Liver (tissue), 3 donors: ENCODE measurements around the gene WNT8B.

Experiments used
- CTCF ChIP-seq: fragments of 150-350 bp; IDR thresholded peaks from 2 replicates; pipeline ENCODE4 v1.5.1; 2017; ENCODE audit warnings: improper control_type of control experiment, low read depth, low read length; ENCODE audit not compliant: missing input control
- EGR1 ChIP-seq, 2 donors: IDR thresholded peaks; 2 replicates each; pipeline ENCODE4 v1.6.1; 2016 to 2018; ENCODE audit warnings: antibody characterized with exemption in 2 of 2, low read depth in 2 of 2
- GABPA ChIP-seq, 2 donors: IDR thresholded peaks in 1 of 2; conservative IDR thresholded peaks in 1 of 2; 2 replicates each; pipeline ENCODE4 v1.6.1; 2016; ENCODE audit warnings: antibody characterized with exemption in 2 of 2, mild to moderate bottlenecking in 1 of 2, moderate library complexity in 1 of 2
- REST ChIP-seq: IDR thresholded peaks from 2 replicates; pipeline ENCODE4 v1.6.1; 2016; ENCODE audit warnings: antibody characterized with exemption, mild to moderate bottlenecking
- SP1 ChIP-seq: IDR thresholded peaks from 2 replicates; pipeline ENCODE4 v1.6.1; 2018; ENCODE audit warnings: antibody characterized with exemption, mild to moderate bottlenecking
- TAF1 ChIP-seq: conservative IDR thresholded peaks from 2 replicates; pipeline ENCODE4 v1.6.1; 2016; ENCODE audit warnings: antibody characterized with exemption, mild to moderate bottlenecking
- YY1 ChIP-seq: IDR thresholded peaks from 2 replicates; pipeline ENCODE4 v1.6.1; 2016; ENCODE audit warnings: antibody characterized with exemption, mild to moderate bottlenecking
- ZBTB33 ChIP-seq: IDR thresholded peaks from 2 replicates; pipeline ENCODE4 v1.6.1; 2016; ENCODE audit warnings: antibody characterized with exemption
- donor health status: healthy.
- donor health status: healthy.

GRCh38 chr10:100427374-100427773, 35.4 kb upstream of the WNT8B start:
- TF ChIP-seq GABPA (IDR thresholded peaks at IDR 0.05 in 1 of 2, conservative IDR thresholded peaks at IDR 0.05 in 1 of 2): no peak
- no peak for TF ChIP-seq CTCF
- TF ChIP-seq REST: no peak
- no peak for TF ChIP-seq ZBTB33
- no peak for TF ChIP-seq YY1
- no peak for TF ChIP-seq EGR1 (IDR thresholded peaks at IDR 0.05; ENCODE audit: low read depth in 2 of 2)
- no peak for TF ChIP-seq SP1
- TF ChIP-seq TAF1: no peak
